Keratinocyte (primary cell): ENCODE measurements around the gene TRIM43.
"Not testable (repeated sequence)": the region's sequence is repeated elsewhere in the genome, so short reads cannot be mapped to it uniquely, and the experiment has no call there.

ENCODE experiments used
- EZH2 ChIP-seq: IDR thresholded peaks from one replicate; pipeline ENCODE4 v1.6.1; 2012; ENCODE audit warnings: inconsistent platforms, mild to moderate bottlenecking, low read length, moderate library complexity
- TF ChIP-seq, protein P1 (sequence below), 3 experiments: IDR thresholded peaks in 1 of 3; conservative IDR thresholded peaks in 1 of 3; optimal IDR thresholded peaks in 1 of 3; 2 replicates in 2 of 3; 3 replicates in 1 of 3; pipeline versions ENCODE3 to v1.5.1; 2011; ENCODE audit warnings: low read length in 3 of 3, mild to moderate bottlenecking in 3 of 3, moderate library complexity in 2 of 3, control low read depth in 1 of 3, inconsistent platforms in 1 of 3; ENCODE audit not compliant: insufficient read depth in 2 of 3; ENCODE audit errors: extremely low read depth in 1 of 3

DNA sequence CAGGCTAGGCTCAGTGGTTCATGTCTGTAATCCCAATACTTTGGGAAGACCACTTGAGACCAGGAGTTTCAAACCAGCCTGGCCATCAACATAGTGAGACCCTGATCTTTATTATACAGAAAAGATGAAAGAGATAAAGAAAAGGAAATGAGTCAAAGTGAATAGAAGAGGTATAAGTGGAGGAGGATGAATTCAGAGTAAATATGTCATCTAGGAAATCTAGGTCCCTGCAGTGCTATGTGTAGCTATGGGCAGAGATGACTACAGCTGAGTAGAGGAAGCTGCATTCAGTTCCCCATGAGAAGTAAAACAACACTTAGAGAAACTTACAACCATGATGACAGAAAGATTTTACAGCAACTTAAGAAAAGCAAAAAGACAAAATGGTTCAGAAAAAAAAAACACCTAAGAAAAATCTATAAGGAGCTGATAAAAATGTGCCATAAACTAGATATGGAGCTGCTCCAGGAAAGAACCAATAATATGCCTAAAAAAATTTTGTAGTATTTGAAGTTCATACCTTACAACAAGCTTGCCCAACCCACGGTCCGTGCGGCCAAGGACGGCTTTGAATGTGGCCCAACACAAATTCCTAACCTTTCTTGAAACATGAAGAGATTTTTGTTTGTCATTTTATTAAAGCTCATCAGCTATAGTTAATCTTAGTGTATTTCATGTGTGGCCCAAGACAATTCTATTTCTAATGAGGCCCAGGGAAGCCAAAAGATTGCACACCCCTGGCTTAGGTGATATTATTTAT lies 1.8 kb upstream of the TRIM43 start:
- TF ChIP-seq, protein P1, sequence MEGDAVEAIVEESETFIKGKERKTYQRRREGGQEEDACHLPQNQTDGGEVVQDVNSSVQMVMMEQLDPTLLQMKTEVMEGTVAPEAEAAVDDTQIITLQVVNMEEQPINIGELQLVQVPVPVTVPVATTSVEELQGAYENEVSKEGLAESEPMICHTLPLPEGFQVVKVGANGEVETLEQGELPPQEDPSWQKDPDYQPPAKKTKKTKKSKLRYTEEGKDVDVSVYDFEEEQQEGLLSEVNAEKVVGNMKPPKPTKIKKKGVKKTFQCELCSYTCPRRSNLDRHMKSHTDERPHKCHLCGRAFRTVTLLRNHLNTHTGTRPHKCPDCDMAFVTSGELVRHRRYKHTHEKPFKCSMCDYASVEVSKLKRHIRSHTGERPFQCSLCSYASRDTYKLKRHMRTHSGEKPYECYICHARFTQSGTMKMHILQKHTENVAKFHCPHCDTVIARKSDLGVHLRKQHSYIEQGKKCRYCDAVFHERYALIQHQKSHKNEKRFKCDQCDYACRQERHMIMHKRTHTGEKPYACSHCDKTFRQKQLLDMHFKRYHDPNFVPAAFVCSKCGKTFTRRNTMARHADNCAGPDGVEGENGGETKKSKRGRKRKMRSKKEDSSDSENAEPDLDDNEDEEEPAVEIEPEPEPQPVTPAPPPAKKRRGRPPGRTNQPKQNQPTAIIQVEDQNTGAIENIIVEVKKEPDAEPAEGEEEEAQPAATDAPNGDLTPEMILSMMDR (optimal IDR thresholded peaks at IDR 0.05 in 1 of 3, IDR thresholded peaks at IDR 0.05 in 1 of 3, conservative IDR thresholded peaks at IDR 0.05 in 1 of 3; ENCODE audit: extremely low read depth in 1 of 3, insufficient read depth in 2 of 3, low read length in 3 of 3), result not testable (repeated sequence)
- not testable (repeated sequence) for TF ChIP-seq EZH2
